PC-3 (cell line): ENCODE results near the gene SGK2.

Source experiments
- CTCF ChIP-seq: fragments of 300-600 bp; sonication (generic); conservative IDR thresholded peaks from 2 replicates; pipeline ENCODE4 v1.5.1; 2017; ENCODE audit warnings: antibody characterized with exemption, low read depth, mild to moderate bottlenecking, low read length
- EZH2 ChIP-seq: fragments of 300-600 bp; sonication (generic); IDR thresholded peaks from one replicate; pipeline ENCODE4 v1.6.1; 2017; ENCODE audit warnings: antibody characterized with exemption, mild to moderate bottlenecking, low read length; ENCODE audit not compliant: unreplicated experiment
- EZH2phosphoT487 ChIP-seq: fragments of 300-600 bp; sonication (generic); IDR thresholded peaks from 2 replicates; pipeline ENCODE4 v1.6.1; 2018; ENCODE audit warnings: mild to moderate bottlenecking, antibody characterized with exemption, low read length, borderline replicate concordance

DNA sequence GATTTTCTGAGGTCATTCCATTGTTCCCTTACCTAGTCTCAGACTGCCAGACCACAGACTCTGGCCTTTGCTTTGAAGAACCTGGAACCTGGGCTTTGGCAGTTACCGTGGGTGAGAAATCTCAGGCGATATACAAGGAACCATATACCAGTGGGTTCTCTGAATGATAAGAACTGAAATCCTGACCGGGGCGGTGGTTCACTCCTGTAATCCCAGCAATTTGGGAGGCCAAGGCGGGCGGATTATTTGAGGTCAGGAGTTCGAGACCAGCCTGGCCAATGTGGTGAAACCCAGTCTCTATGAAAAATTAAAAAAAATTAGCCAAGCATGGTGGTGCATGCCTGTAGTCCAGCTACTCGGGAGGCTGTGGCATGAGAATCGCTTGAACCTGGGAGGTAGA lies 14.3 kb upstream of the SGK2 start:
- TF ChIP-seq CTCF (no peak), EZH2 (no peak), EZH2phosphoT487 (no peak)
